K562 treated with DMSO at 1 percent for 48 hours (cell line): ENCODE data around the gene FITM2. TPM values are rescaled to one million over a fixed set of nuclear protein-coding genes. Genes with fewer than 3 reads are reported as not detected.

Experiments
- total RNA-seq: library from RNA; unstranded; fragments of 300-600 nt; gene quantifications from 2 replicates; pipeline ENCODE4 v1.2.3, GENCODE V29; 2022; ENCODE audit warnings: low replicate concordance; ENCODE audit errors: extremely low read depth

Gene FITM2, protein sequence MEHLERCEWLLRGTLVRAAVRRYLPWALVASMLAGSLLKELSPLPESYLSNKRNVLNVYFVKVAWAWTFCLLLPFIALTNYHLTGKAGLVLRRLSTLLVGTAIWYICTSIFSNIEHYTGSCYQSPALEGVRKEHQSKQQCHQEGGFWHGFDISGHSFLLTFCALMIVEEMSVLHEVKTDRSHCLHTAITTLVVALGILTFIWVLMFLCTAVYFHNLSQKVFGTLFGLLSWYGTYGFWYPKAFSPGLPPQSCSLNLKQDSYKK
- not detected in 2 replicates for total RNA-seq

GRCh38 chr20:44310664-44311639 is at the start of gene FITM2:
FITM2 (minus strand) TSS chr20:44311202; CDS start chr20:44311148, 54 bp downstream.

DNA sequence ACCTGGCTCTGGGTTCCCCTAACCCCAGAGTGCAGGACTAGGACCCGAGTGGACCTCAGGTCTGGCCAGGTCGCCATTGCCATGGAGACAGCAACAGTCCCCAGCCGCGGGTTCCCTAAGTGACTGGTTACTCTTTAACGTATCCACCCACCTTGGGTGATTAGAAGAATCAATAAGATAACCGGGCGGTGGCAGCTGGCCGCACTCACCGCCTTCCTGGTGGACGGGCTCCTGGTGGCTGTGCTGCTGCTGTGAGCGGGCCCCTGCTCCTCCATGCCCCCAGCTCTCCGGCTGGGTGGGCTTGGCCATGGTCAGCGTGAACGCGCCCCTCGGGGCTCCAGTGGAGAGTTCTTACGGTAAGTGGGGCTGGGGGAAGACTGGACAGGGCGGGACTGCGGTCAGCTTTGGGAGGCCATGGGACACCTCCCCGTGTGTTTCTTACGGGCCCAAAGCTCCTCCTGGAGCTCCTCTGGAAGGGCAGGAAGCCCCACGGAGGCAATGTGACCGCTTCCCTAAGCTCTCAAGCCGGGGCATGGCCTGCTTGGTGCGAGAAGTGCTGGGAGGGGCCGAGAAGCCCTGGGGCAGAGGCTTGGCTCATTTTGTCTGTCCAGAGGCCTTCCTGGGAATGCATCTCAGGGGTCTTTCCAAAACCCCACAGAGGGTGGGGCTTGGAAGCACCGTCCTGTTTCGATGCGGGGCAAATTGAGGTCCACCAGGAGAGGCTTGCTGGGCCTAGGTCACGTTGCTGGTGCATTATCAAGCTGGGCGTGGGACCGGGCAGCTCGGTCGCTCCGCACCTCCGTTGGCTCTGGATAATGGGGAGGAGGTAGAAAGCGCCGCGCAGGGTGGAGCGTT is 44.7 kb upstream of the FITM2 start, which contains the start of gene HNF4A:
Gene HNF4A (plus strand): TSS at position 202 of the 855 bp plus-strand sequence. CDS start 106 bp downstream, at position 308.

DNA sequence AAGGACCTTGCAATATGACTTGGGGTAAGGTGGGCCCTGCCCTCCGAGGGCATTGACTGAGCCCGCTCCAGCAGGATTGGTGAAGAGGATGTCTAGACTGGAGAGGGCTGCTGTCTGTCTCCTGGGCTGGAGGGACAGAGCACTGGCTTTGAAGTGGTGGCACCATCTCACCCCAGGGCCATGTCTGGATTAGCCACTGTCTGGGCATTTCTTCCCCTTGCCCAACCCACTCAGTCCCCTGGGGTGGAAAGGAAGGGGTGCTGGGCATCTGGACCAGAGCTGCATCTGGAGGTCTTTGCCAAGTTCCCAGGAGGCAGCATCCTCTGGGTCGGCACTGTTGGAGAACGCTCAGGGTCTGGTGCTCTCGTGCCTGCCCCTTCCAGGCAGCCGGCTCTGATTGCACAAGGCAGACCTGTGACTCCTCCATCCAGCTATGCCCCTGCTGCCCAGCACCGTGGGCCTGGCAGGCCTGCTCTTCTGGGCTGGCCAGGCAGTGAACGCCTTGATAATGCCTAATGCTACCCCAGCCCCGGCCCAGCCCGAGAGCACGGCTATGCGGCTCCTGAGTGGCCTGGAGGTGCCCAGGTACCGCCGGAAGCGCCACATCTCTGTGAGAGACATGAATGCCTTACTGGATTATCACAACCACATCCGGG is 25.9 kb upstream of the FITM2 start, which contains the start of gene R3HDML:
Gene R3HDML (plus strand): TSS at position 319 of the 656 bp plus-strand sequence. CDS start 115 bp downstream, at position 434.

Other genes with a start within 250 kb of the FITM2 start
- gene JPH2, start 124.0 kb downstream of the FITM2 start, total RNA-seq: not detected in 2 replicates
- not detected in 2 replicates for gene OSER1, start 100.4 kb downstream of the FITM2 start, total RNA-seq
- not detected in 2 replicates for gene GDAP1L1, start 63.9 kb downstream of the FITM2 start, total RNA-seq
- not detected in 2 replicates for gene R3HDML, start 25.8 kb upstream of the FITM2 start, total RNA-seq
- not detected in 2 replicates for gene HNF4A, start 44.5 kb upstream of the FITM2 start, total RNA-seq
- not detected in 2 replicates for gene TTPAL, start 164.7 kb upstream of the FITM2 start, total RNA-seq
- gene SERINC3, start 210.9 kb upstream of the FITM2 start, total RNA-seq: not detected in 2 replicates